ENCODE results near the gene GPC5. TPM values are rescaled to one million over a fixed set of nuclear protein-coding genes. Genes with fewer than 3 reads are reported as not detected.

GPC5 gene
- polyA plus RNA-seq, 2 of the 4 experiments (the other 2 are of a cell fraction) = not detected

- 41% methylated on average over 2 of the region's 2 CpGs for WGBS (ENCODE audit: missing lambda C conversion rate)
- TF ChIP-seq FOSB (CRISPR knock-in tag; IDR thresholded peaks at IDR 0.05) (no peak), NPAS2 (CRISPR knock-in tag; IDR thresholded peaks at IDR 0.05; ENCODE audit: borderline replicate concordance) (no peak), USF2 (IDR thresholded peaks at IDR 0.05) (no peak), MAX (IDR thresholded peaks at IDR 0.05) (no peak), JUNB (IDR thresholded peaks at IDR 0.05) (no peak), E2F6 (IDR thresholded peaks at IDR 0.05; ENCODE audit: borderline replicate concordance, low read depth) (no peak), BHLHE40 (IDR thresholded peaks at IDR 0.05; ENCODE audit: low read depth, low read length) (no peak), RCOR1 (IDR thresholded peaks at IDR 0.05; ENCODE audit: low read depth, low read length) (no peak), NR3C1 (IDR thresholded peaks at IDR 0.05) (no peak), POLR2A (IDR thresholded peaks at IDR 0.05; ENCODE audit: low read length) (no peak), HOXB5 (CRISPR knock-in tag; IDR thresholded peaks at IDR 0.05) (no peak), ZFP36 (IDR thresholded peaks at IDR 0.05; ENCODE audit: borderline replicate concordance, partially characterized antibody) (no peak), FOSL2 (IDR thresholded peaks at IDR 0.05) (no peak), FOSL2 (CRISPR knock-in tag; IDR thresholded peaks at IDR 0.05) (no peak), RFX5 (IDR thresholded peaks at IDR 0.05) (no peak), PBX3 (IDR thresholded peaks at IDR 0.05) (no peak)
These were observed 1406.5 kb downstream of the GPC5 start for GRCh38 chr13:92804926-92805325.

GRCh38 chr13:92805766-92806165, 1407.3 kb downstream of the GPC5 start:
- Histone ChIP-seq H3K4me3 (0 out of 3 replicates have a peak overlapping the region, but pooled peaks have one; percentile 23), H3K4me1 (no peaks in the 10 kb centered on the region), H3K4me2 (peak overlapping the region; percentile 28; the same call in 1 of the 3 replicates), H3K27ac (no peak overlapping the region), H3K9me3 (no peaks in the 10 kb centered on the region)
- ATAC-seq = no peak
- TF ChIP-seq NR3C1 (IDR thresholded peaks at IDR 0.05) = no peak
- TF ChIP-seq HOXA7 (CRISPR knock-in tag; IDR thresholded peaks at IDR 0.05) = no peak
- TF ChIP-seq JUNB (IDR thresholded peaks at IDR 0.05) = no peak
- TF ChIP-seq ZNF302 (CRISPR knock-in tag; IDR thresholded peaks at IDR 0.05) = no peak
- no peak for TF ChIP-seq CTCF (IDR thresholded peaks at IDR 0.05)
- TF ChIP-seq HES2 (IDR thresholded peaks at IDR 0.05) = no peak
- no peak for TF ChIP-seq EHMT2 (IDR thresholded peaks at IDR 0.05; ENCODE audit: low read depth)
- TF ChIP-seq HOXB5 (CRISPR knock-in tag; IDR thresholded peaks at IDR 0.05) = no peak
- TF ChIP-seq ZC3H11A (IDR thresholded peaks at IDR 0.05) = no peak
- no peak for TF ChIP-seq RNF2 (IDR thresholded peaks at IDR 0.05; ENCODE audit: borderline replicate concordance, low read depth)
- no peak for TF ChIP-seq ELK1 (IDR thresholded peaks at IDR 0.05; ENCODE audit: low read depth, low read length)
- TF ChIP-seq RAD21 (conservative IDR thresholded peaks at IDR 0.05 in 1 of 2, IDR thresholded peaks at IDR 0.05 in 1 of 2) = no peak
- TF ChIP-seq NFE2L2 (conservative IDR thresholded peaks at IDR 0.05; ENCODE audit: low read length) = no peak
- no peak for TF ChIP-seq ZFP36 (IDR thresholded peaks at IDR 0.05; ENCODE audit: borderline replicate concordance, partially characterized antibody)
- TF ChIP-seq CHD2 (IDR thresholded peaks at IDR 0.05; ENCODE audit: low read length, partially characterized antibody) = no peak
- TF ChIP-seq FOSL2 (IDR thresholded peaks at IDR 0.05) = no peak
- TF ChIP-seq FOSL2 (CRISPR knock-in tag; IDR thresholded peaks at IDR 0.05) = no peak
- no peak for TF ChIP-seq PHF8 (IDR thresholded peaks at IDR 0.05; ENCODE audit: borderline replicate concordance, low read depth)
- no peak for TF ChIP-seq NPAS2 (CRISPR knock-in tag; IDR thresholded peaks at IDR 0.05; ENCODE audit: borderline replicate concordance)
- TF ChIP-seq HEYL (CRISPR knock-in tag; IDR thresholded peaks at IDR 0.05) = no peak
- CTCF ChIA-PET = no interaction called here
- DNase-seq (ENCODE audit: low read depth in 1 of 2, low spot score in 1 of 2) = no peak
- FAIRE-seq = no peak
- POLR2A ChIA-PET = no interaction called here

More at GRCh38 chr13:92804926-92805325, 1406.5 kb downstream of the GPC5 start:
- ATAC-seq (no peak), DNase-seq (ENCODE audit: low read depth in 1 of 2, low spot score in 1 of 2) (no peak), FAIRE-seq (no peak)
- no peaks in the 10 kb centered on the region for H3K9me3 ChIP-seq
- H3K4me3 ChIP-seq = no peak overlapping the region
- H3K4me2 ChIP-seq = no peak overlapping the region
- ChIA-PET POLR2A (no interaction called here), CTCF (no interaction called here)
- no peaks in the 10 kb centered on the region for H3K4me1 ChIP-seq
- no peak overlapping the region for H3K27ac ChIP-seq

All from A549 (cell line).